HCT116 (cell line): Measurements from ENCODE around the gene MUC6. TPM values are rescaled to one million over a fixed set of nuclear protein-coding genes. Genes with fewer than 3 reads are reported as not detected.

Experiments
- ATAC-seq: fragments of 200-7000 bp; cut with Tn5 transposase; 2 replicates; pipeline ENCODE4 v1.9.1; 2020; ENCODE audit warnings: mild to moderate bottlenecking, moderate library complexity
- BruUV-seq: library from RNA; stranded (reverse); fragments of 400-500 nt; replicated peaks from 2 replicates; lab custom pipeline; 2021; lab: Mats Ljungman, UMichigan
- CTCF ChIA-PET: fragments of 300-600 bp; sonication (Branson Sonifier 250); formaldehyde crosslinking; loops from one replicate; lab custom pipeline; 2021; ENCODE audit warnings: antibody characterized with exemption; lab: Charles Lee
- POLR2A ChIA-PET: fragments of 300-600, 350-600 bp; sonication (Branson Sonifier 250); formaldehyde crosslinking; loops from one replicate; lab custom pipeline; 2021; ENCODE audit warnings: antibody characterized with exemption; lab: Charles Lee
- RAD21 ChIA-PET, 2 experiments: fragments of 300-600 bp; sonication (Branson Sonifier 250); formaldehyde crosslinking; loops; one replicate each; lab custom pipeline; 2023; ENCODE audit warnings: low total read pairs in 2 of 2; ENCODE audit not compliant: uncharacterized antibody in 2 of 2, unreplicated experiment in 2 of 2, low non-redundant PET in 1 of 2; lab: Charles Lee
- DNase-seq: peaks from one replicate; pipeline ENCODE4 v3.0.0-alpha.2; 2010; ENCODE audit warnings: low read depth, low spot score
- H2AFZ ChIP-seq: fragments of 200-600 bp; shearing (Covaris generic), sonication (generic); 2 replicates; pipeline ENCODE4 v1.6.1; 2017; ENCODE audit warnings: low read depth, mixed run types, mixed read lengths, antibody characterized with exemption, low read length; ENCODE audit not compliant: poor library complexity, severe bottlenecking
- H3K27ac ChIP-seq: 2 replicates; pipeline ENCODE4 v1.5.1; 2012; ENCODE audit warnings: low read depth, low read length
- H3K27me3 ChIP-seq: fragments of 200-600 bp; sonication (generic); 2 replicates; pipeline ENCODE4 v1.6.1; 2016; ENCODE audit warnings: mixed run types, low read length, mixed read lengths; ENCODE audit not compliant: insufficient read depth
- H3K36me3 ChIP-seq, 2 experiments: fragments of 200-500 bp in 1 of 2; fragments of 200-600 bp in 1 of 2; sonication (Bioruptor generic) in 1 of 2; sonication (generic) in 1 of 2; 2 replicates each; pipeline versions ENCODE4 v1.5.1 to v1.6.1; 2014 to 2016; ENCODE audit warnings: low read length in 2 of 2, inconsistent platforms in 1 of 2, mixed read lengths in 1 of 2, mixed run types in 1 of 2; ENCODE audit not compliant: insufficient read depth in 2 of 2, control insufficient read depth in 1 of 2
- H3K4me1 ChIP-seq, 2 experiments: fragments of 200-600 bp in 1 of 2; sonication (generic) in 1 of 2; 2 replicates each; pipeline versions ENCODE4 v1.5.1 to v1.6.1; 2012 to 2017; ENCODE audit warnings: low read length in 2 of 2, inconsistent platforms in 1 of 2, mild to moderate bottlenecking in 1 of 2, mixed read lengths in 1 of 2, mixed run types in 1 of 2, moderate library complexity in 1 of 2; ENCODE audit not compliant: insufficient read depth in 2 of 2, control insufficient read depth in 1 of 2
- H3K4me2 ChIP-seq: fragments of 200-600 bp; sonication (generic); 2 replicates; pipeline ENCODE4 v1.6.1; 2017; ENCODE audit warnings: mixed run types, low read length, mixed read lengths
- H3K4me3 ChIP-seq, 2 experiments: fragments of 200-600 bp in 1 of 2; sonication (generic) in 1 of 2; replicated peaks in 1 of 2; 2 replicates each; pipeline ENCODE4 v1.5.1; 2011 to 2016; ENCODE audit warnings: low read length in 2 of 2, control low read depth in 1 of 2, low read depth in 1 of 2, mild to moderate bottlenecking in 1 of 2, mixed read lengths in 1 of 2, mixed run types in 1 of 2
- H3K79me2 ChIP-seq: fragments of 200-600 bp; sonication (generic); 2 replicates; pipeline ENCODE4 v1.6.1; 2017; ENCODE audit warnings: mild to moderate bottlenecking, mixed run types, low read length, moderate library complexity, mixed read lengths; ENCODE audit not compliant: insufficient read depth
- H3K9ac ChIP-seq: fragments of 200-600 bp; sonication (generic); 2 replicates; pipeline ENCODE4 v1.6.1; 2016; ENCODE audit warnings: low read length, mixed read lengths
- H3K9me2 ChIP-seq: fragments of 200-600 bp; sonication (generic), shearing (Covaris generic); 2 replicates; pipeline ENCODE4 v1.6.1; 2017; ENCODE audit warnings: mixed run types, mild to moderate bottlenecking, moderate library complexity; ENCODE audit not compliant: insufficient read depth
- H3K9me3 ChIP-seq, 2 experiments: fragments of 200-500 bp in 1 of 2; fragments of 200-600 bp in 1 of 2; sonication (Bioruptor generic) in 1 of 2; sonication (generic) in 1 of 2; 2 replicates each; pipeline ENCODE4 v1.6.1; 2014 to 2017; ENCODE audit warnings: low read length in 2 of 2, mixed read lengths in 2 of 2, inconsistent platforms in 1 of 2, low read depth in 1 of 2, mild to moderate bottlenecking in 1 of 2, mixed run types in 1 of 2, moderate library complexity in 1 of 2; ENCODE audit not compliant: control insufficient read depth in 1 of 2, insufficient read depth in 1 of 2
- H4K20me1 ChIP-seq: fragments of 200-600 bp; sonication (generic), shearing (Covaris generic); 2 replicates; pipeline ENCODE4 v1.6.1; 2017; ENCODE audit warnings: mixed run types, mild to moderate bottlenecking, moderate library complexity; ENCODE audit not compliant: insufficient read depth
- CBX3 ChIP-seq: IDR thresholded peaks from 2 replicates; pipeline ENCODE4 v1.6.1; 2012; ENCODE audit warnings: low read depth
- CEBPB ChIP-seq: IDR thresholded peaks from 2 replicates; pipeline ENCODE4 v1.6.1; 2012; ENCODE audit warnings: low read depth
- EGR1 ChIP-seq: IDR thresholded peaks from 2 replicates; pipeline ENCODE4 v1.6.1; 2012; ENCODE audit warnings: low read depth
- ELF1 ChIP-seq: IDR thresholded peaks from 2 replicates; pipeline ENCODE4 v1.6.1; 2012; ENCODE audit warnings: low read depth, borderline replicate concordance
- EZH2 ChIP-seq: fragments of 200-600 bp; sonication (generic); IDR thresholded peaks from 2 replicates; pipeline ENCODE4 v1.6.1; 2017; ENCODE audit warnings: antibody characterized with exemption, mixed run types
- EZH2phosphoT487 ChIP-seq: fragments of 200-600 bp; IDR thresholded peaks from 2 replicates; pipeline ENCODE4 v1.6.1; 2018; ENCODE audit warnings: antibody characterized with exemption, borderline replicate concordance
- FOSL1 ChIP-seq: IDR thresholded peaks from 2 replicates; pipeline ENCODE4 v1.6.1; 2012; ENCODE audit warnings: low read depth
- JUND ChIP-seq: IDR thresholded peaks from 2 replicates; pipeline ENCODE4 v1.6.1; 2012
- POLR2A ChIP-seq: IDR thresholded peaks from 2 replicates; pipeline ENCODE4 v1.7.0; 2011; ENCODE audit warnings: borderline replicate concordance; ENCODE audit not compliant: insufficient read depth, insufficient read length; ENCODE audit errors: extremely low read depth
- POLR2AphosphoS5 ChIP-seq: IDR thresholded peaks from 2 replicates; pipeline ENCODE4 v1.6.1; 2011; ENCODE audit warnings: mild to moderate bottlenecking, low read depth, low read length, moderate library complexity
- RAD21 ChIP-seq: IDR thresholded peaks from 2 replicates; pipeline ENCODE4 v1.6.1; 2012; ENCODE audit warnings: low read depth, mild to moderate bottlenecking
- SIN3A ChIP-seq: IDR thresholded peaks from 2 replicates; pipeline ENCODE4 v1.6.1; 2012; ENCODE audit warnings: low read depth
- SP1 ChIP-seq: IDR thresholded peaks from 2 replicates; pipeline ENCODE4 v1.6.1; 2012; ENCODE audit warnings: low read depth
- SRF ChIP-seq: IDR thresholded peaks from 2 replicates; pipeline ENCODE4 v1.6.1; 2012; ENCODE audit warnings: low read depth
- TCF7L2 ChIP-seq: IDR thresholded peaks from 2 replicates; pipeline ENCODE4 v1.7.0; 2011; ENCODE audit warnings: borderline replicate concordance, inconsistent platforms; ENCODE audit not compliant: insufficient read depth, insufficient read length; ENCODE audit errors: extremely low read depth
- YY1 ChIP-seq: IDR thresholded peaks from 2 replicates; pipeline ENCODE4 v1.6.1; 2011; ENCODE audit warnings: low read length, low read depth, moderate library complexity, mild to moderate bottlenecking; ENCODE audit not compliant: insufficient replicate concordance; ENCODE audit errors: extremely low read depth
- ZFX ChIP-seq: fragments of 450-650 bp; IDR thresholded peaks from 2 replicates; pipeline ENCODE4 v1.6.1; 2017
- ZNF274 ChIP-seq: fragments of 200-500 bp; sonication (Bioruptor generic); IDR thresholded peaks from 2 replicates; pipeline ENCODE4 v1.6.1; 2014; ENCODE audit warnings: mild to moderate bottlenecking, low read depth, low read length, inconsistent platforms
- intact Hi-C: fragments of 100-400 bp; cut with micrococcal nuclease; formaldehyde crosslinking; loops from 2 replicates; pipeline ENCODE4 v1.10.0; 2022
- total RNA-seq: library from RNA; stranded (reverse); gene quantifications from one replicate; pipeline ENCODE4 v1.2.1, GENCODE V29; 2021; ENCODE audit not compliant: unreplicated experiment
- TF ChIP-seq, protein P1 (sequence below), 3 experiments: fragments of 200-600 bp in 1 of 3; sonication (generic) in 1 of 3; IDR thresholded peaks in 2 of 3; conservative IDR thresholded peaks in 1 of 3; 2 replicates each; pipeline ENCODE4 v1.5.1; 2012 to 2017; ENCODE audit warnings: low read depth in 2 of 3, low read length in 2 of 3, antibody characterized with exemption in 1 of 3, borderline replicate concordance in 1 of 3, control low read depth in 1 of 3, mild to moderate bottlenecking in 1 of 3, mixed read lengths in 1 of 3, mixed run types in 1 of 3, moderate library complexity in 1 of 3; ENCODE audit not compliant: insufficient read depth in 1 of 3
- TF ChIP-seq, protein P2 (sequence below): IDR thresholded peaks from 2 replicates; pipeline ENCODE4 v1.6.1; 2012
- TF ChIP-seq, protein P3 (sequence below): IDR thresholded peaks from 2 replicates; pipeline ENCODE4 v1.6.1; 2011; ENCODE audit warnings: mild to moderate bottlenecking, low read length, moderate library complexity; ENCODE audit not compliant: insufficient replicate concordance; ENCODE audit errors: extremely low read depth

The MUC6 gene
- total RNA-seq, 1 experiment from 2014 or later: 0.02 TPM

DNA sequence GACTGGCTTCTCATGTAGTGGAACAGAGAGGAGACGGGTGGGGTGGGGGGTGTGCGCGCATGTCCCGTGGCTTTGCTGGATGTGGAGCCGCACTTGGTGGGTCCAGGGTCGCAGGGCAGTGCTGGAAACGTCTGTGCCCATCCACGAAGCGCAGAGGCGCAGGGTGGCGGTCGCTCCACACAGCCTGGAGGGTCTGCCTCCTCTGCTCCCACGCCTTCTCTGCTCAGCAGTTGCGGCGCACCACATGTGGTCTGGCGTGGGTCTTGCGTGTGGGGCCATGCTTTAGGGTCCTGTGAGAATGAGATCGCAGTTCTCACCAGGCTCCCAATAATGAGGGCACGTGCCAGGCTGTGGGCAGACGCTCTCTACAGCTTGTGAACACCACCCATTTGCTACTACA, 50.7 kb downstream of the MUC6 start (continued):
- TF ChIP-seq RAD21: no peak
- no peak for TF ChIP-seq YY1
- no peak for TF ChIP-seq EGR1
- no peak for TF ChIP-seq EZH2

DNA sequence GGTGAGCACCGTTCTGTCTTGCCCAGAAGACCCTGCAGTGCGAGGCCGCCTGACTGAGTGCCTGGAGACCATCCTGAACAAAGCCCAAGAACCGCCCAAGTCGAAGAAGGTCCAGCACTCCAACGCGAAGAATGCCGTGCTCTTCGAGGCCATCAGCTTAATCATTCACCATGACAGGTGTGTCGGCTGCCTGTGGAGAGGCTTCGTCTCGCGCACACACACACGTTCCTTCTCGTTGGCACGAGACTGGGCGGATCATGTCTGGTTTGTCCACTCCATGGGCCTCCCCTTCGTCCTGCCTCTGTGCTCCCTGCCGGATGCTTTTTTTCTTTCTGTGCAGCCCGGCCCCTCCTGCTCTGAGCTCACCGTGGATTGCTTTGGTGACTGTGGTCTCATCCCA, 51.1 kb downstream of the MUC6 start:
- no peak for ATAC-seq
- H3K9ac ChIP-seq: no peak overlapping the region
- ChIA-PET POLR2A (no interaction called here), RAD21 (no interaction called here), CTCF (no interaction called here)
- H2AFZ ChIP-seq: no peak overlapping the region
- no peaks in the 10 kb centered on the region for H3K27me3 ChIP-seq
- intact Hi-C loops: no loop called here
- no peak overlapping the region for H3K4me3 ChIP-seq
- H3K27ac ChIP-seq: no peak overlapping the region
- peaks cover 26 to 33% of the 10 kb centered on the region in 2 experiments for H3K36me3 ChIP-seq
- no peak for TF ChIP-seq POLR2A
- no peak for TF ChIP-seq EZH2
- TF ChIP-seq TCF7L2: no peak
- TF ChIP-seq SP1: no peak
- TF ChIP-seq ELF1: no peak
- no peak for TF ChIP-seq SIN3A
- TF ChIP-seq, protein P1, sequence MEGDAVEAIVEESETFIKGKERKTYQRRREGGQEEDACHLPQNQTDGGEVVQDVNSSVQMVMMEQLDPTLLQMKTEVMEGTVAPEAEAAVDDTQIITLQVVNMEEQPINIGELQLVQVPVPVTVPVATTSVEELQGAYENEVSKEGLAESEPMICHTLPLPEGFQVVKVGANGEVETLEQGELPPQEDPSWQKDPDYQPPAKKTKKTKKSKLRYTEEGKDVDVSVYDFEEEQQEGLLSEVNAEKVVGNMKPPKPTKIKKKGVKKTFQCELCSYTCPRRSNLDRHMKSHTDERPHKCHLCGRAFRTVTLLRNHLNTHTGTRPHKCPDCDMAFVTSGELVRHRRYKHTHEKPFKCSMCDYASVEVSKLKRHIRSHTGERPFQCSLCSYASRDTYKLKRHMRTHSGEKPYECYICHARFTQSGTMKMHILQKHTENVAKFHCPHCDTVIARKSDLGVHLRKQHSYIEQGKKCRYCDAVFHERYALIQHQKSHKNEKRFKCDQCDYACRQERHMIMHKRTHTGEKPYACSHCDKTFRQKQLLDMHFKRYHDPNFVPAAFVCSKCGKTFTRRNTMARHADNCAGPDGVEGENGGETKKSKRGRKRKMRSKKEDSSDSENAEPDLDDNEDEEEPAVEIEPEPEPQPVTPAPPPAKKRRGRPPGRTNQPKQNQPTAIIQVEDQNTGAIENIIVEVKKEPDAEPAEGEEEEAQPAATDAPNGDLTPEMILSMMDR (IDR thresholded peaks at IDR 0.05 in 2 of 3, conservative IDR thresholded peaks at IDR 0.05 in 1 of 3; ENCODE audit: borderline replicate concordance in 1 of 3, insufficient read depth in 1 of 3, low read depth in 2 of 3, low read length in 2 of 3): no peak
- TF ChIP-seq CEBPB: no peak
- TF ChIP-seq FOSL1: no peak
- TF ChIP-seq JUND: no peak
- TF ChIP-seq ZNF274: no peak
- no peak for TF ChIP-seq YY1
- TF ChIP-seq, protein P2, sequence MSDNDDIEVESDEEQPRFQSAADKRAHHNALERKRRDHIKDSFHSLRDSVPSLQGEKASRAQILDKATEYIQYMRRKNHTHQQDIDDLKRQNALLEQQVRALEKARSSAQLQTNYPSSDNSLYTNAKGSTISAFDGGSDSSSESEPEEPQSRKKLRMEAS: no peak
- no peak for TF ChIP-seq SRF
- TF ChIP-seq ZFX: no peak
- TF ChIP-seq EZH2phosphoT487: no peak
- TF ChIP-seq CBX3: no peak
- no peak for TF ChIP-seq POLR2AphosphoS5
- TF ChIP-seq, protein P3, sequence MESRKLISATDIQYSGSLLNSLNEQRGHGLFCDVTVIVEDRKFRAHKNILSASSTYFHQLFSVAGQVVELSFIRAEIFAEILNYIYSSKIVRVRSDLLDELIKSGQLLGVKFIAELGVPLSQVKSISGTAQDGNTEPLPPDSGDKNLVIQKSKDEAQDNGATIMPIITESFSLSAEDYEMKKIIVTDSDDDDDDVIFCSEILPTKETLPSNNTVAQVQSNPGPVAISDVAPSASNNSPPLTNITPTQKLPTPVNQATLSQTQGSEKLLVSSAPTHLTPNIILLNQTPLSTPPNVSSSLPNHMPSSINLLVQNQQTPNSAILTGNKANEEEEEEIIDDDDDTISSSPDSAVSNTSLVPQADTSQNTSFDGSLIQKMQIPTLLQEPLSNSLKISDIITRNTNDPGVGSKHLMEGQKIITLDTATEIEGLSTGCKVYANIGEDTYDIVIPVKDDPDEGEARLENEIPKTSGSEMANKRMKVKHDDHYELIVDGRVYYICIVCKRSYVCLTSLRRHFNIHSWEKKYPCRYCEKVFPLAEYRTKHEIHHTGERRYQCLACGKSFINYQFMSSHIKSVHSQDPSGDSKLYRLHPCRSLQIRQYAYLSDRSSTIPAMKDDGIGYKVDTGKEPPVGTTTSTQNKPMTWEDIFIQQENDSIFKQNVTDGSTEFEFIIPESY: no peak
- H3K9me2 ChIP-seq: no peaks in the 10 kb centered on the region
- no TSS peak for BruUV-seq
- H3K4me1 ChIP-seq: no peaks in the 10 kb centered on the region
- no peaks in the 10 kb centered on the region for H3K9me3 ChIP-seq
- no peaks in the 10 kb centered on the region for H3K79me2 ChIP-seq
- H4K20me1 ChIP-seq: no peaks in the 10 kb centered on the region
- H3K4me2 ChIP-seq: no peak overlapping the region
- no peak for DNase-seq
